Vagina (tissue), 2 donors: ENCODE measurements around the gene QSER1.
"Not testable (repeated sequence)": the region's sequence is repeated elsewhere in the genome, so short reads cannot be mapped to it uniquely, and the experiment has no call there.

Experiments
- POLR2A ChIP-seq, 2 donors: fragments of 450-650 bp; IDR thresholded peaks; one replicate each; pipeline ENCODE4 v1.6.1; 2017; ENCODE audit warnings: antibody characterized with exemption in 2 of 2, mild to moderate bottlenecking in 2 of 2, moderate library complexity in 2 of 2
- POLR2AphosphoS5 ChIP-seq, 2 donors: sonication (generic); formaldehyde crosslinking; IDR thresholded peaks; one replicate each; pipeline ENCODE4 v1.9.0; 2017; ENCODE audit warnings: antibody characterized with exemption in 2 of 2, mild to moderate bottlenecking in 2 of 2, low read depth in 1 of 2; ENCODE audit not compliant: insufficient read depth in 1 of 2
- TF ChIP-seq, protein P1 (sequence below), 3 experiments: fragments of 450-650 bp in 2 of 3; fragments of 200-600 bp in 1 of 3; sonication (generic) in 1 of 3; IDR thresholded peaks; one replicate each; pipeline ENCODE4 v1.5.1; 2017 to 2019; ENCODE audit warnings: antibody characterized with exemption in 3 of 3, mild to moderate bottlenecking in 2 of 3, moderate library complexity in 2 of 3

DNA sequence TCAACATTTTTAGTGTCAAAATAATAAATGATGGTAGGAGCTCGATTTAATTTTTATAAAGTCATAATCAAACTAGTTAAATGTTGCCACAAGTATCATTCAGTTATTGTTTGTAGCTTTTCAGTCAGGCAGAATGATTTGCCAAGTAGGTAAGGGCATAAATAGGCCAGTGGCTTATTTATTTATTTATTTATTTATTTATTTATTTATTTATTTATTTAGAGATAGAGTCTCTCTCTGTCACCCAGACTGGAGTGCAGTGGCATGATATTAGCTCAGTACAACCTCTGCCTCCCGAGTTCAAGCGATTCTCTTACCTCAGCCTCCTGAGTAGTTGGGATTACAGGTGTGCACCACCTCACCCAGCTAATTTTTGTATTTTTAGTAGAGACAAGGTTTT lies 79.6 kb downstream of the QSER1 start:
- TF ChIP-seq, protein P1, sequence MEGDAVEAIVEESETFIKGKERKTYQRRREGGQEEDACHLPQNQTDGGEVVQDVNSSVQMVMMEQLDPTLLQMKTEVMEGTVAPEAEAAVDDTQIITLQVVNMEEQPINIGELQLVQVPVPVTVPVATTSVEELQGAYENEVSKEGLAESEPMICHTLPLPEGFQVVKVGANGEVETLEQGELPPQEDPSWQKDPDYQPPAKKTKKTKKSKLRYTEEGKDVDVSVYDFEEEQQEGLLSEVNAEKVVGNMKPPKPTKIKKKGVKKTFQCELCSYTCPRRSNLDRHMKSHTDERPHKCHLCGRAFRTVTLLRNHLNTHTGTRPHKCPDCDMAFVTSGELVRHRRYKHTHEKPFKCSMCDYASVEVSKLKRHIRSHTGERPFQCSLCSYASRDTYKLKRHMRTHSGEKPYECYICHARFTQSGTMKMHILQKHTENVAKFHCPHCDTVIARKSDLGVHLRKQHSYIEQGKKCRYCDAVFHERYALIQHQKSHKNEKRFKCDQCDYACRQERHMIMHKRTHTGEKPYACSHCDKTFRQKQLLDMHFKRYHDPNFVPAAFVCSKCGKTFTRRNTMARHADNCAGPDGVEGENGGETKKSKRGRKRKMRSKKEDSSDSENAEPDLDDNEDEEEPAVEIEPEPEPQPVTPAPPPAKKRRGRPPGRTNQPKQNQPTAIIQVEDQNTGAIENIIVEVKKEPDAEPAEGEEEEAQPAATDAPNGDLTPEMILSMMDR (IDR thresholded peaks at IDR 0.05): not testable (repeated sequence)
- not testable (repeated sequence) for TF ChIP-seq POLR2A (IDR thresholded peaks at IDR 0.05); POLR2AphosphoS5 (IDR thresholded peaks at IDR 0.05; ENCODE audit: insufficient read depth in 1 of 2, low read depth in 1 of 2)
